T-helper 1 cell treated with Interleukin-12 subunit alpha and Interleukin-12 subunit beta and Interleukin-4 antibody, amounts not matched to agents 30 ng/mL and 1 ng/mL, for 36 hours (primary cell): Measurements from ENCODE around the gene VCL. TPM values are rescaled to one million over a fixed set of nuclear protein-coding genes. Genes with fewer than 3 reads are reported as not detected.
"Not testable (repeated sequence)": the region's sequence is repeated elsewhere in the genome, so short reads cannot be mapped to it uniquely, and the experiment has no call there.

Experiments
- intact Hi-C: fragments of 100-400 bp; cut with micrococcal nuclease; formaldehyde crosslinking; loops from one replicate; pipeline ENCODE4 v1.15.1; 2024
- total RNA-seq: library from RNA; stranded (reverse); gene quantifications from 2 replicates; pipeline ENCODE4 v1.2.3, GENCODE V29; 2022

The VCL gene
- total RNA-seq, 1 donor from 2014 or later: 40.9 TPM

DNA sequence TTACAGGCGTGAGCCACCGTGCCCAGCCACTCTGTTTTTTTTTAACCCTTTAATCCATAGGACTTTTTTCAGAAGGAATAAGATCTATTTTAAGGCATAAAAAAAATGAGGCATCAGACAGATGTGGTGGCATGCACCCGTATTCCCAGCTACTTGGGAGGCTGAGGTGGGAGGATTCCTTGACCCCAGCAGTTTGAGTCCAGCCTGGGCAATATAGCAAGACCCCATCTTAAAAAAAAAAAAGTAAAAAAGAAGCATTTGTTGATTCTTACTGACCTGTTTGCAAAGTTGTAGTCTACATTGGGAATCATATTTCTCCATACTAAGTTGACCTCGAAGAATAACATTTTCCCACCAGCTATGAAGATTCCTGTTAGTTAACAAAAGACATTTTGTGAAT lies 38.6 kb downstream of the VCL start:
- intact Hi-C loops: no loop called here

DNA sequence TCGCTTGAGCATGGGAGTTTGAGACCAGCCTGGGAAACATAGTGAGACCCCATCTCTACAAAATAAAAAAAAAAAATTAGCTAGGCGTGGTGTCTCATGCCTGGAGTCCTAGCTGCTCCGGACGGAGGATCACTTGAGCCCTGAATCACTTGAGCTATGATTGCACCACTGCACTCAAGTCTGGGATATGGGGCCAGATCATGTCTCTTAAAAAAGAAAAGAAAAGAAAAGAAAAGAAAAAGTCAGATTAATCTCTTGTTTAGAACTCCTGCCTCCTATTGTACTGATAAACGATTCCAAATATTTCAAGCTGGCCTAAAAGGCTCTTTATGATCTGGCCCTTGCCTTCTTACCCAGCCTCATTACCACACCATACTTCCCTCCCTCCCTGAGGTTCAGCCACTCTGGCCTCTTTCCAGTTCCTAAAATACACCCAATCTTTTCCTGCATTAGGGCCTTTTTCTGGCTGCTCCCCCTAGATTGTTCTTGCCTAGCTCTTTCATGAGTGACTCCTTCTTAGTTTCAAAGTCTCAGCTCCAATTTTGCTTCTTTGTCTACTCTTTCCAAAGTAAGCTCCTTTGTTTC lies 41.7 kb downstream of the VCL start:
- intact Hi-C loops: no loop called here

DNA sequence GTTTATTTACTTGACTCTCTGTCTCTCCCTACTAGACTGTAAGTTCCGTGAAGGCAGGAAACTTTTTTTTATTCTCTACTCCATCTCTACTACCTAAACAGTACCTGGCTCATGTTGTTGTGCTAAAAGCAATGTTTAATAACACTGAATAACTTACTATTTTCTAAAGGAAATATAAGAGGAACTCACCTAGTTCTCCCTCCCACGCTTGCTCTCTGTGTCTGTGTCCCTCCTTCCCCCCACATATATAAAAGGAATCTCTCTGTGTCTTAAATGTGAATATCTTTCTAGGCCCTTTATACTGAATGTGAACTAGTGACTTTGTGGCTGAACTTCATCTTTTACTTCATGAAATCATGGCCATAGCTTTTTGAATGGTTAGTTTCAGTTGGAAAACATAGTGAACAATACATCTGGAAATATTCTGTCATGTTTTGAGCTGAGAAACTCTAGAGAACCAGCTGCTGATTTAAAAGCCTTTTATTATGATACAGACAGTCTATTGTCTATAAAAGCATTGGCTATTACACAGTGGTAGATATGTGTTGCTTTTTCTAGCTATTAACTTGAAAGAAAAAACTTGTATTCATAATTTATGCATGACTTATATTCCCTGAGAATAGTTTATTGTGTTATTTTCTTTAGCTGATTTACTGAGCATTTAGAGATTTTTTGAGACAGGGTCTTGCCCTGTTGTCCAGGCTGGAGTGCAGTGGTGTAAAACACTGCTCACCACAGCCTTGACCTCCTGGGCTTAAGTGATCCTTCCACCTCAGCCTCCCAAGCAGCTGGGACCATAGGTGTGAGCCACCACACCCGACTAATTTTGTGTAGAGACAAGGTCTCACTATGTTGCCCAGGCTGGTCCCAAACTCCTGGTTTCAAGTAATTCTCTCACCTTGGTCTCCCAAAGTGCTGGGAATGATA lies 42.5 kb downstream of the VCL start:
- intact Hi-C loops: no loop called here

DNA sequence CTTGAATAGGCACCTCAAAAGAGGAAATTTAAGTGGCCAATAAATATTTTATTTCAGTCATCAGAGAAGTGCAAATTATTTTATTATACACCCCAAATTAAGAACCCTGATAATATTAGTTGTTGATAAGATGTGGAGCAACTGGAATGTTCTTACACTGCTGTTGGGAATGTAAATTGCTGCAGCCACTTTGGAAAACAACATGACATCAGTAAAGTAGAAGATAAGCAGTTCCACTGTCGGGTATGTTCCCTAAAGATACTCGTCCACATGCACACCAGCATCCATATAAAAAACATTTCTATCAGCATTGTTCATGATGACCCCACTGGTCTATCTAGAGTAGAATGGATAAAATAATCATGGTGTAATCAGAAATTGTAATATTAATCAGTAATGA lies 46.5 kb downstream of the VCL start:
- intact Hi-C loops: no loop called here

DNA sequence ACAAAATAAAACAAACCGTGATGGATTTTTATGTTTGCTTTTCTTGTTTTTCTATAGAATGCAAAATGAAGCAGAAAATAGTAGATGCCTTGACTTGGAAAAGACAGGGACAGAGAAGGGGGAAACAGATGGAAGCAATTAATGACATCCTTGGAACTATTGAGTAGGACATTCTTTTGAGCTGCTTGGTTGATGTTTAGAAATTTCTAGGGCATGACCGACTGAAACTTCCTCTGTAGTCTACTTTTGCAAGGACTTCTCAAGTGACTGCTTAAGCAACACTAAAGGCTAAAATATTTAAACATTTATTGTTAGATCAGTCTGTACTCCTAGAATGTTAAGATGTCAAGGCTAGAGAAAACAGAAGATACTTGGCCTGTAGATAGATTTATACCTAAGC lies 49.4 kb downstream of the VCL start:
- intact Hi-C loops: no loop called here

DNA sequence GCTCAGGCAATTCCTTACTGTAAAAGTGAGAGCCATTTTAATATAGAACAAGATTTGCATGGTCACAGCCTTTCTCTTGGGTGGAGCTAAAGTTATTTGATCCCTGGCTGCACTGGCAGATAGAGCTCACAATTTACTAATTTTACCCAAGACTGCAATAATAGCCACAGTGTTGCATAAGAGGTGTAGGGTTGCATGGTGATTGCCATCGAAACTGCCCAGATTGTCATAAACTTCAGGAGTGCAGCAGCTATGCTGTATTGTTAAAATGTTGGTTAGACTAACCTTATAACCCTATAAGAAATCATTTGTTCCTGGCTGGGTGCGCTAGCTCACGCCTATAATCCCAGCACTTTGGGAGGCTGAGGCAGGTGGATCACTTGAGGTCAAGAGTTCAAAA lies 50.0 kb downstream of the VCL start:
- intact Hi-C loops: no loop called here

DNA sequence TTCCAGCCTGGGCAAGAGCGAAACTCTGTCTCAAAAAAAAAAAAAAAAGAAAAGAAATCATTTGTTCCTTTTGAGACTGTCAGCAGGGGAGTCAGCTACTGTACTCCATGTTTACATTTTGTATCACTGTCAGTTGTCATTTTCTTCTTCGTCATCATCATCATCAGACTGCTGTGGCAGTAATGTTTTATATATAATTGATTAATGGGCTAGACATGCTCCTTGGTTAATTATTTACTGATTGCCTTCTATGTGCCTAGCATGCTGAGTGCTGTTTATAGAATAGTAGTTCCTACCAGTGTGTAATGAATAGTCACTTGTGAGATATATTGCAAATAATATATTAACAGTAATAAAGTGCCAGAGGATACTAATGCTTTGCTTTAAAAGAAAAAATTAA lies 50.5 kb downstream of the VCL start:
- intact Hi-C loops: no loop called here

DNA sequence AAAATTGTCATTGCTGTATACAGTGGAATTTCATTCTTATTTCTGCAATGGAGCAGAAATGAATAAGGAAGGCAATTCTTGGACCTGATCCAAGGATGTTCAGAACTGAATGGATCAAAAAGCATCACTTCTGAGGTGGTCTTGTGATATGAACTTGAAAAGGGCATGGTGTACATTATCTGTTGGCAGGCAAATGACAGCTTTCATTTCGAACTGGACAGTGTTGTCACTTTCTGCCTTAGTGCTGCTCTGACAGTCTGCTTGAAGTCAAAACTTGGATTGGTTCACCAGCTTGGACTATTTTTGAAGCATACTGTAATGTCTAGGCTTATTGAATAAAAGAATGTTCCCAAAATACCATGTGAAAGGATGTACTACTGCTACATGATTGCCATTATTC lies 52.0 kb downstream of the VCL start:
- intact Hi-C loops: no loop called here

DNA sequence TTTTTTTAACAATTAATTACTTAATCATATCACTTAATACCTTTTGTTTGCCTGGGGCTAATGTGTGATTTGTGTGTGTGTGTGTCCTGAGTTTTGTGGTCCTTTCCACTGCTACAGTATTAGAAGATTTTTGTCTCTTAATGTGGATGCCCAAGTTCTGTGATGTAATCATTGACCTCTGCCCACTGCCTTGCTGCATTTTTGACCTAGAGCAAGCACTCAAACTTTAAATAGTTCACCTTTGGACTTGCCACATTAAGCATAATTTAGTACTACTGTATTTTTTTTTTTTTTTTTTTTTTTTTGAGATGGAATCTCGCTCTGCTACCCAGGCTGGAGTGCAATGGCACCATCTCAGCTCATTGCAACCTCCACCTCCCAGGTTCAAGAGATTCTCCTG lies 52.7 kb downstream of the VCL start:
- intact Hi-C loops: no loop called here

DNA sequence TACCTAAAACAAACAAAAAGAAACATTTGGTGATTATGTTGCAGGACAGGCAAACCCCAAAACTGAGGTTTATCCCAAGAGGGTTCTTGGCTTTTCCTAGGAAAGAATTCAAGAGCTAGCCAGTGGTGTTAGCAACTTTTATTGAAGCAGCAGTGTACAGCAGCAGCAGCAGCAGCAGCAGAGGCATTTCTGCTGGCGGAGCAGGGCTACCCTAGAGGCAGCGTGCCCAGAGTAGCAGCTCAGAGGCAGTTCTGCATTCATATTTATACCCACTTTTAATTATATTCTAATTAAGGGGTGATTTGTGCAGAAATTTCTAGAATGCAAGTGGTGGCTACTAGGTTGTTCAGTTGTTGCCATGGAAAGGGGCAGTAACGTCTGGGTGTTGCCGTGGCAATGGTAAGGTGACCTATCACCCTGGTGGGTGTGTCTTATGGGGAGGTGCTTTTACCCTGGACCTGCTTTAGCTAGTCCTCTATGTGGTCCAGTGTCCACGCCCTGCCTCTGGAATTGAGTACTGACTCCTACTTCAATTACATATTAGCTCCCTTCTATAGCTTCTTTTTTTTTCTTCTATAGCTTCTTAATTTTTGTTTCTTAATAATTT lies 53.9 kb downstream of the VCL start:
- intact Hi-C loops: no loop called here

DNA sequence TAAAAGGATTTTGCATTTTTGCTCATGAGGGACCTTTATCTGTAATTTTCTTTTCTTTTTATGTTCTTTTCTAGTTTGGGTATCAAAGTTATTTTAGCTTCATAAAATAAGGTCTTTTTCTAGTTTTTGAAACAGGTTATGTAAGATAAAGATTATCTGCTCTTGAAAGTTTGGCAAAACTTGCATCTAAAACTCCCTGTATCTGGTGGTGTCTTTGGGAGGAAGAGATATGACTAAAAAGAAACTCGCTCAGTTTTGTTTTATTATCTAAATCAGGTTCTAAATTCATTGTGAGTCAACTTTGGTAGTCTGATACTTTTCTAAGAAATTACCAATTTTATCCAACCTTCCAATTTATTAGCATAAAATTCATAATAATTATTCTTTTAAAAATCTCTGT lies 55.1 kb downstream of the VCL start:
- intact Hi-C loops: no loop called here

DNA sequence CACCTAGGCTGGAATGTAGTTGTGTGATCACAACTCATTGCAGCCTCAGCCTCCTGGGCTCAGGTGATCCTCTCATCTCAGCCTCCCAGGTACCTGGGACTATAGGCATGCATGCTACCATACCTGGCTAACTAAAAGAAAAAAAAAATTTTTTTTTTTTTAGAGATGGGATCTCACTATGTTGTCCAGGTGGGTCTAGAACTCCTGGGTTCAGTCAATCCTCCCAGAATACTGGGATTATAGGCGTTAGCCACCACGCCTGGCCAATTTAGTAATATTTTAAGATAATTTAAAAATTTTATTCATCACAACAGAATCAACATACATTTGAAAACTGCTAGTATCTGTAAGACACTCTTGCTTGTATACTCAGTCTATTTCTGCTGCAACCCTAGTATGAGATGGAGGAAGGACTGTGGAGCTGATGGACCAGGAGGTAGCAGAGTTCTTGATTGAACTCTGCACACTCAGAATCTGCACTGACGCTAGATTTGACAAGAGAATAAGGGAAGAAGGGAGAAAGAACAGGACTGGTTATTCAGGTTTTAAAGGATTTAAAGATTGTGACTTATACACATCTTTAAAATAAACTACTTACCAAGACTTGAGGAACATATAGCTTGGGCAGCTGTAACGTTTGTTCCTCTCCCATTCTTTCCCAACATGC lies 57.6 kb downstream of the VCL start:
- intact Hi-C loops: loop anchor here (1.0 kb wide), 8 partner anchors 26 to 206 kb away; partner anchors contain the start of gene VCL

DNA sequence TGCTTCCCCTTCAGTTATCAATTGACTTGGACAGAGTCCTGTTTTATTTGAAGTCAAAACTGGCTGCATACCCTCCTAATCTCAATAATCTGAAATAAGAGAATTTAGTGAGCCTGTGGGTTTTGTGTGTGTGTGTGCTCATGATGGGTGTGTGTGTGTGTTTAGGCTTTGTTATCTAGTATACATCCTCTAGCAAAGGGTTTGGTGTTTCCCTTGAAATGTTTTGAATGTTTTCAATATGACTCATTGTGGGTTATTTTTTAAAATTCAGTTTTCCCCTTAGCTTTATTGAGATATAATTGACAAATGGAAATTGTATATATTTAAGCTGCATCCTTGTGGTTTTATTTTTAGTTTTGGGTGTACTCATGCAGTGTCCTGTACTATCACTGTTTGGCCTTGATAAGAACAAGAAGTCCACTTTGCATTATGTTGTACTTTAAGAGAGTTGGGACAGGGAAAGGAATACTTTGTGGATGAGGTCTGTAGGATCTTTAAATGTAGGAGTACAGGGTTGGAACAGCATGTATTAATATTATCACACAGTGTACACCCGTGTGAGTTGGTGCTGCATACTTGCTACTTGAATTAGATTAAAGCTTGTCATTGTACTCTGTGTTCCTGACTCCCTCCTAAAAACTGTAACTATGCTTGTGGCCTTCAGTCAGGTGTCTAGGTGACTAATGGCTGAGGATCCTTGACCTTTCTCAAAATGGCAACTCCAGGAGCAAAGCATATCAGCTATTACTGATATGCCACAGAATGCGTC lies 58.3 kb downstream of the VCL start:
- intact Hi-C loops: loop anchor here (1.0 kb wide), 8 partner anchors 25 to 207 kb away; partner anchors contain the start of gene VCL

DNA sequence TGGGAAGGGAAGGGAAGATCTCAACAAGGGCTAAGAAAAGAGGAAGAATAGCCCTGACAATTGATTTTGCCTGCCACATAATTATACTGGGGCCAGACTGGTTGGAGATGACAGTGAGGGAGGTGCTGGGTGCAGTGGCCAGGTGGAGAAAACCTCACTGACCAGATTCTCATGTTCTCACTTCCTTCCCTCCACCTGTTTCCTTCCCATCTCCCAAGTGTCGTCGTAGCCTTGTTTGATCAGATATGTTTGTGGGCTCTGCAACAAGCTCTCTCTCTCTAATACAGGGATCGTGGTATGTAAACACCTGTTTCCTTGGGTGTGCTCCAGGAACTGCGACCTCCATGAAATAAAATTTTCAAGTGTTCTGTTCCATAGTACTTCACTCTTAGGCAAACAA lies 60.2 kb downstream of the VCL start:
- intact Hi-C loops: loop anchor here (1.0 kb wide), 1 partner anchor 172 kb away; no protein-coding TSS in a partner anchor

DNA sequence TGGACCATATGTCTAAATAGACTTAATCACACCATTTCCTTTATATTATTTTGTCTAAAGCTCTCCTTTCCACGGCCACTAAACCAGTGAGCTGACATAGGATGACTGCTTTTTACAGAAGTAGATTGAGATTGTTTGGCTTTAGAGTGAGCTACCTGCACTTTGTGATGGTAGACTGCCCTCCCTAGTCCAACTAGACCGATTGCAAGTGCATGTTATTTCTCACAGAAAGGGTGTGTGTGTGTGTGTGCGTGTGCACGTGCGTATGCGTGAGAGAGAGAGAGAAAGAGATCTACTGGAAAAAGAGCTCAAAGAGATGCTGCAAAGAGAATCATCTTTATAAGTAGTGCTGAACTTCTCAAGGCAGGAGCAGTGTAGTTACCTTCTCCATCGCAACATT lies 60.7 kb downstream of the VCL start:
- intact Hi-C loops: loop anchor here (1.0 kb wide), 1 partner anchor 172 kb away; no protein-coding TSS in a partner anchor

DNA sequence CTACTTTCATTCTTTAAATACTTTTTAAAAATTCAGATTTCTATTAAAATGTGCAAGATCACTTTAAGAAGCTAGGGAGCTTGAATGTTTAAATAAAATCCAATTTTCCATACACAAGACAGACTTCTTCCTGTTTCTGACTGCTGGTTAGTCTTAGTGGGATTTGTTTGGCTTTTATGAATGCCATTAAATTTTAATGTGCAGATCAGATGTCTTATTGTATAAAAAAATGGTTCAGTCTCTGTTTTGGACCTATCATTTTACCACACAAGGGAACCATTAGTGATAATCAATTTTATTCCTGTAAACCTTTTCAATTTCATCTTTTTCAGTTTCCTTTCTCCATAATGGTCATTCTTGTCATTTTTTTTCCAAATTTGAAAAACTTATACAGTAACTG lies 63.2 kb downstream of the VCL start:
- intact Hi-C loops: no loop called here

DNA sequence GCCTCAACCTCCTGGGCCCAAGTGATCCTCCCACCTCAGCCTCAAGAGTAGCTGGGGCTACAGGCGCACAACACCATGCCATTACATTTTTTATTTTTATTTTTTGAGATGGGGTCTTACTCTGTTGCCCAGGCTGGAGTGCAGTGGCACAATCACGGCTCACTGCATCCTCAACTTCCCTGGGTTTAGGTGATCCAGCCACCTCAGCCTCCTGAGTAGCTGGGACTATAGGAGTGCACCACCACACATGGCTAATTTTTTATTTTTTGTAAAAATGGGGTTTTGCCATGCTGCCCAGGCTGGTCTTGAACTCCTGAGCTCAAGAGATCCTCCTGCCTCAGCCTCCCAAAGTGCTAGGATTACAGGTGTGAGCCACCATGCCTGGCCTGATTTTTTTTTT lies 64.1 kb downstream of the VCL start:
- intact Hi-C loops: not testable (repeated sequence)

DNA sequence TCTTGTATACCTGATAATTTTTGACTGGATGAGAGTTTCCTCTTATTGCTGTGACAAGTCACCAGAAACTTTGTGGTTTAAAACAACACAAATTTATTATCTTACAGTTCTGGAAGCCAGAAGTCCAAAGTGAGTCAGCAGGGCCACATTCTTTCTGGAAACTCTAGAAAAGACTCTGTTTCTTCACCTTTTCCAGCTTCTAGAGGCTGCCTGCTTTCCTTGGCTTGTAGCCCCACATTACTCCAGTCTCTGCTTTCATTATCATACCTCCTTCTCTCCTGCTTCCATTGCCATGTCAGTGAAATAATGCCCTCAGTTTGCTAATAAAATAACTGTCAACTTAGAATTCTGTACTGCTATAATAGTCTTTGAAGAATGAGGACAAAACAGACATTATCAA lies 65.3 kb downstream of the VCL start:
- intact Hi-C loops: no loop called here

DNA sequence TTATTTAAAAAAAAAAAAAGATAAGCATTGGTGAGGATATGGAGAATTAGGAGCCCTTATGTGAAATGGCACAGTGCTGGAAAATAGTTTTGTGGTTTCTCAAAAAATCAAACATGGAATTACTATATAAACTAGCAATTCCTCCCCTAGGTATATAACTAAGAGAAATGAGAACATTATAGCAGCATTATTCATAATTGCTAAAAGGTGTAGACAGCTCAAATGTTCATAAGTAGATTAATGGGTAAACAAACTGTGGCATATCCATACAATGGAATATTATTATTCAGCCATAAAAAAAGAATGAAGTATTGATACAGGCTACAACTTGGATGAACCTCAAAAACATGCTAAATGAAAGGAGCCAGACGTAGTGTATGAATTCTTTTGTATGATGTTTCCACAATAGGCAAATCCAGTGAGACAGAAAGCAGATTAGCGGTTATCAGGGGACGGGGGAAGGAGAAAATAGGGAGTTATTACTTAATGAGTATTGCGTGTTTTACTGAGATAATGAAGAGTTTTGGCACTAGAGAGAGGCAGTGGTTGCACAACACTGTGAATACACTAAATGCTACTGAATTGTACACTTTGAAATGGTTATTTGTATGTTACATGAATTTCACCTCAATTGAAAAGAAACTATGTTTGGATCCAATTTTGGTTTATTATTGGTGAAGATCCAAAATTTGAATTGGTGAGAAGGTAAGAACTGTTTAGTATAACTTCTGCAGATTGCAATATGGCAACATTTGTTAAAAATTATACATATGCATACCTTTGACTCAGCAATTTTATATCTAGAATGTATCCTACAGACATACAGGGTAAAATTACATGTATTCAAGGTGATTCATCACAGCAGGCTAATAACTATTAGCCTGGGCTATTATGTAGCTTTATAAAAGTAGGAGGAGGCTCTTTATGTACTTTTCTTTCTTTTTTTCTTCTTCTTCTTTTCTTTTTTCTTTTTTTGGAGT lies 69.7 kb downstream of the VCL start:
- intact Hi-C loops: no loop called here

DNA sequence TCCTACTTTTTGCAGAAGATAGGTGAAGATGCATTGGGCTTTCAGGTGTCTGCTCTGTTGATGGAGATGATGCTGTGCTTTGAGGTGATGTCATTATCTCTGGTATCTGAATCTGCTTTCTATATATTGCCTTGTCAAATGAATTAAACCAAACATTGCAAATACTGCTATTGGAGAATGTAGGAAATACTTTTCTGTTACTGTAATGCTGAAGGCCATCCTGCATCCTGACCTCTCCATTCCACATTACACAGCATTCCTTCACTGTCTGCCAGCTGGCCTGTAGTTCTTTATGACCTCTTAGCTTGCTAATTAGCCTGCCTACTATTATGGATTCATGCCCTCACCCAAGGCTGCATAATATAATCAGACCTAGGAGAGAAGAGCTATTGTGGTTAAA lies 73.2 kb downstream of the VCL start:
- intact Hi-C loops: no loop called here
